Measurements from ENCODE around the gene SPDYE9. TPM values are rescaled to one million over a fixed set of nuclear protein-coding genes. Genes with fewer than 3 reads are reported as not detected.
"Not testable (repeated sequence)": the region's sequence is repeated elsewhere in the genome, so short reads cannot be mapped to it uniquely, and the experiment has no call there.

SPDYE9 gene
- total and polyA plus RNA-seq, 2 of the 8 experiments (the other 6 are each of a cell fraction or from before 2014, with no cell fraction given) = not detected

GRCh38 chr7:73130612-73131011 lies 44.8 kb upstream of the SPDYE9 start:
- H4K5ac ChIP-seq (ENCODE audit: insufficient read length, low read depth, low read length); H4K20me1 ChIP-seq (replicated peaks in 1 of 2; ENCODE audit: control insufficient read depth in 1 of 2, insufficient read depth in 2 of 2, low read length in 2 of 2); H3K9ac ChIP-seq (replicated peaks in 1 of 4; ENCODE audit: extremely low read depth in 1 of 4, low read depth in 3 of 4, low read length in 3 of 4); H3K4me2 ChIP-seq (ENCODE audit: insufficient read depth in 1 of 2, low read depth in 2 of 2, low read length in 2 of 2); H2BK20ac ChIP-seq (ENCODE audit: low read length); H3K4me1 ChIP-seq (replicated peaks in 1 of 4; ENCODE audit: control insufficient read depth in 3 of 4, insufficient read depth in 4 of 4, low read length in 3 of 4); H3K14ac ChIP-seq (ENCODE audit: insufficient read length); CTCF ChIA-PET (ENCODE audit: partially characterized antibody); DNase-seq (ENCODE audit: low read depth in 1 of 2, low spot score in 2 of 2); H2BK12ac ChIP-seq (ENCODE audit: low read depth, low read length); H3K4ac ChIP-seq (replicated peaks; ENCODE audit: insufficient read length, low read depth, low read length); H3K27ac ChIP-seq (ENCODE audit: low read depth, low read length); H3K36me3 ChIP-seq (ENCODE audit: control insufficient read depth in 2 of 4, insufficient read depth in 4 of 4, low read length in 3 of 4); H3K23ac ChIP-seq (ENCODE audit: insufficient read length); H2BK15ac ChIP-seq (ENCODE audit: low read length); H4K91ac ChIP-seq (replicated peaks; ENCODE audit: insufficient read length, low read length); H3K56ac ChIP-seq (replicated peaks; ENCODE audit: insufficient read length, low read depth, low read length); H3K9me3 ChIP-seq (ENCODE audit: insufficient read depth in 2 of 2, low read depth in 1 of 2, low read length in 1 of 2); POLR2A ChIA-PET (ENCODE audit: partially characterized antibody); H3K79me2 ChIP-seq (ENCODE audit: control insufficient read depth in 1 of 2, insufficient read depth in 2 of 2, low read length in 2 of 2); H2AK5ac ChIP-seq (ENCODE audit: low read depth, low read length); FAIRE-seq; H4K8ac ChIP-seq (ENCODE audit: extremely low read depth, insufficient read depth, low read length); H3K18ac ChIP-seq (ENCODE audit: extremely low read depth, low read length); H3K4me3 ChIP-seq (ENCODE audit: extremely low read depth in 1 of 4, insufficient read depth in 2 of 4, low read depth in 3 of 4, low read length in 4 of 4); H3K79me1 ChIP-seq (ENCODE audit: low read depth, low read length); H2BK5ac ChIP-seq (ENCODE audit: low read depth, low read length); H3K23me2 ChIP-seq (ENCODE audit: low read depth, low read length); H2BK120ac ChIP-seq (replicated peaks; ENCODE audit: low read depth, low read length); H3K27me3 ChIP-seq (replicated peaks in 1 of 4; ENCODE audit: control insufficient read depth in 3 of 4, extremely low read depth in 1 of 4, insufficient read depth in 3 of 4, low read length in 3 of 4); H2AFZ ChIP-seq (ENCODE audit: low read length): not testable (repeated sequence)
- no CpG with 5 or more reads among the region's 2 CpGs for WGBS, 2 experiments (ENCODE audit: extremely low coverage in 1 of 2, insufficient coverage in 1 of 2, insufficient read length in 1 of 2, insufficient replicate concordance in 2 of 2, low coverage in 1 of 2, low lambda C conversion rate in 2 of 2, missing lambda C conversion rate in 1 of 2)

DNA sequence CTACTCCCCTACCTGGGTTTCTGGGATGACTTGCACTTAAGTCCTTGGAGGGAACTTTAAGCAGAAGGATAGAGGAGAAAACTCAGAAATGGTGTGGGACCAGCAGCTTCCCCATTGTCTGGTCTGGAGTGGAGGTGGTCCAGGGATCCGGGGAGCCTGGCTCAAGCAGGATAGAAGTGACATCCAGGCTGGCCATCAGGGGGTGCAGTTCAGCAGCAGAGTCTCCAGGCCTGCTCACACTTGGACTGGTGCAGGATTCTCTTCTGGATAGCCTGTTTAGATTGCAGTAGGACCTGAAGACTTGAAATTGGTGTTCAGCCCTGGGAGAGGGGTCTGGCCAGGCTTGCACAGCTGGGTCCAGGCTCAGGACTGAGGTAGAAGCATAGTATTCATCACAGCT lies 38.3 kb upstream of the SPDYE9 start:
- H4K91ac ChIP-seq (replicated peaks; ENCODE audit: insufficient read length, low read length); H3K4me1 ChIP-seq (replicated peaks in 1 of 4; ENCODE audit: control insufficient read depth in 3 of 4, insufficient read depth in 4 of 4, low read length in 3 of 4); H2AK5ac ChIP-seq (ENCODE audit: low read depth, low read length); H3K9me3 ChIP-seq (ENCODE audit: insufficient read depth in 2 of 2, low read depth in 1 of 2, low read length in 1 of 2); H4K8ac ChIP-seq (ENCODE audit: extremely low read depth, insufficient read depth, low read length); H3K9ac ChIP-seq (replicated peaks in 1 of 4; ENCODE audit: extremely low read depth in 1 of 4, low read depth in 3 of 4, low read length in 3 of 4); H3K4ac ChIP-seq (replicated peaks; ENCODE audit: insufficient read length, low read depth, low read length); H3K18ac ChIP-seq (ENCODE audit: extremely low read depth, low read length); H2BK12ac ChIP-seq (ENCODE audit: low read depth, low read length); FAIRE-seq; H3K4me3 ChIP-seq (ENCODE audit: extremely low read depth in 1 of 4, insufficient read depth in 2 of 4, low read depth in 3 of 4, low read length in 4 of 4); H3K79me1 ChIP-seq (ENCODE audit: low read depth, low read length); H3K36me3 ChIP-seq (ENCODE audit: control insufficient read depth in 2 of 4, insufficient read depth in 4 of 4, low read length in 3 of 4); H2BK5ac ChIP-seq (ENCODE audit: low read depth, low read length); H2BK20ac ChIP-seq (ENCODE audit: low read length); POLR2A ChIA-PET (ENCODE audit: partially characterized antibody); H4K5ac ChIP-seq (ENCODE audit: insufficient read length, low read depth, low read length); H3K14ac ChIP-seq (ENCODE audit: insufficient read length); CTCF ChIA-PET (ENCODE audit: partially characterized antibody); H3K4me2 ChIP-seq (ENCODE audit: insufficient read depth in 1 of 2, low read depth in 2 of 2, low read length in 2 of 2); H4K20me1 ChIP-seq (replicated peaks in 1 of 2; ENCODE audit: control insufficient read depth in 1 of 2, insufficient read depth in 2 of 2, low read length in 2 of 2); H2AFZ ChIP-seq (ENCODE audit: low read length); H3K27me3 ChIP-seq (replicated peaks in 1 of 4; ENCODE audit: control insufficient read depth in 3 of 4, extremely low read depth in 1 of 4, insufficient read depth in 3 of 4, low read length in 3 of 4); H3K27ac ChIP-seq (ENCODE audit: low read depth, low read length); H2BK15ac ChIP-seq (ENCODE audit: low read length); DNase-seq (ENCODE audit: low read depth in 1 of 2, low spot score in 2 of 2); H2BK120ac ChIP-seq (replicated peaks; ENCODE audit: low read depth, low read length); H3K23ac ChIP-seq (ENCODE audit: insufficient read length); H3K56ac ChIP-seq (replicated peaks; ENCODE audit: insufficient read length, low read depth, low read length); H3K79me2 ChIP-seq (ENCODE audit: control insufficient read depth in 1 of 2, insufficient read depth in 2 of 2, low read length in 2 of 2); H3K23me2 ChIP-seq (ENCODE audit: low read depth, low read length): not testable (repeated sequence)
- no CpG with 5 or more reads among the region's 1 CpG for WGBS, 2 experiments (ENCODE audit: extremely low coverage in 1 of 2, insufficient coverage in 1 of 2, insufficient read length in 1 of 2, insufficient replicate concordance in 2 of 2, low coverage in 1 of 2, low lambda C conversion rate in 2 of 2, missing lambda C conversion rate in 1 of 2)

All from H1 (cell line).